ENCODE measurements around the gene UBA7. TPM values are rescaled to one million over a fixed set of nuclear protein-coding genes. Genes with fewer than 3 reads are reported as not detected.

UBA7 gene
- total and polyA plus RNA-seq, 2 of the 13 experiments (the other 11 are each of a cell fraction or from before 2014, with no cell fraction given): 9.5 to 16.5 TPM

DNA sequence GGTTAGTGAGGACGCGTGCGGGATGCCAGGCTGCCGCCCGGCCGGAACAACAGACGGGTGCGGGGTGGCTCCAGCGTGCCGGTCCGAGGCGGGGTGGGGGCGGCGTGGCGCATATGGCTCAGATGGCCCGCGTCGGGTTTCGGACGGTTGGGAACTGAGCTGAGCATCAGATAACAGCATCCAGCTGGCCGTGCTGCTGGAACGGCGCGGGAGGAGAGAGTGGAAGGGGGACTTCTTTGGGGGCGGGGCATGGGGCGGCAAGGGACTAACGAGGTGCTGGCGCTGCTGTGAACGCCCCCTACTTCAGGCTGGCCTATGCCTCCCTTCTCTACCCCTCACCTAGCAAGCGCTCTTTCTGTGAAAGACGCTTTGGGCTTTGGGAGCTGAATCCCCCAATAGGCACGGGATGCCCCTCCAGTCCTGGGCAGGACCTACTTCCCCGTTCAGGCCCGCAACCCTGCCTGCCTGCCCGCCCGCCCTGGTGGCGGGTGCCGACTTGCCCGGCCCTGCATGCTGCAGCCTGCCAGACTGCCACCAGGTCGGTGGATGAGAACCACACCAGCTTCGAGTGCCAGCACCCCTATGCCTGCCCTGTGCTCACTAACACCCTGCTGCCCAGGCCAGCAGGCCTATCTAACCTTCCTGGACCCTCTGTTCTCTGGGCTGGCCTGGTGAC lies 10.2 kb downstream of the UBA7 start:
- peak overlapping the region; percentile 73 to 89 (median 85) for H3K4me3 ChIP-seq (replicated peaks in 1 of 3; ENCODE audit: insufficient read depth in 1 of 3, low read depth in 2 of 3, low read length in 3 of 3)
- peak; percentile 38 for ATAC-seq
- no peak for DNase-seq (ENCODE audit: low spot score)
- intact Hi-C loops (cut with micrococcal nuclease; ENCODE audit: unreplicated experiment): no loop called here
- H3K9me3 ChIP-seq (ENCODE audit: low read length): no peaks in the 10 kb centered on the region
- H3K4me1 ChIP-seq (ENCODE audit: insufficient read depth, low read length): peaks cover 85% of the 10 kb centered on the region
- no peaks in the 10 kb centered on the region for H3K79me2 ChIP-seq (ENCODE audit: insufficient read depth, low read length)
- H3K9ac ChIP-seq (ENCODE audit: insufficient read depth, low read depth, low read length): peak overlapping the region; percentile 31; the same call in 1 of the 2 replicates
- H3K36me3 ChIP-seq (replicated peaks in 1 of 2; ENCODE audit: control insufficient read depth in 1 of 2, insufficient read depth in 2 of 2, low read length in 2 of 2): no peaks in the 10 kb centered on the region
- 0% methylated on average over 1 of the region's 41 CpGs for WGBS (ENCODE audit: low lambda C conversion rate)
- no peak overlapping the region for H2AFZ ChIP-seq (ENCODE audit: low read length)
- FAIRE-seq: no peak
- ChIA-PET CTCF (ENCODE audit: low intra/inter-chr PET ratio, low total read pairs) (interaction anchor here (2.2 kb wide), 1 partner anchor 36 kb away, joined by 27 read pairs; no protein-coding TSS in a partner anchor), POLR2A (interaction anchor here (0.9 to 2.8 kb wide), 10 partner anchors 10 to 125 kb away, joined by 3 to 22 read pairs (median 4); partner anchors contain the start of genes IP6K1 and UBA7)
- H3K4me2 ChIP-seq (ENCODE audit: low read depth, low read length): peak overlapping the region; percentile 93
- no peaks in the 10 kb centered on the region for H4K20me1 ChIP-seq (ENCODE audit: insufficient read depth, low read length)
- in situ Hi-C loops (cut with HindIII; ENCODE audit: extremely low pct_ligation_motif_present, low pct_unique_long_range_greater_than_20kb): loop anchor here (10.0 kb wide), 1 partner anchor 101 kb away; the partner anchor contains the start of gene MST1R
- peaks cover 0 to 12% of the 10 kb centered on the region in 2 experiments; a peak in 3 of 5 replicates for H3K27me3 ChIP-seq (ENCODE audit: control insufficient read depth in 1 of 2, insufficient read depth in 2 of 2, low read length in 2 of 2)
- H3K27ac ChIP-seq (ENCODE audit: extremely low read length, insufficient read depth, low read length): no peak overlapping the region
- BruUV-seq (replicated peaks): no TSS peak
- peak; percentile 10; the same call in 1 of the 3 replicates for TF ChIP-seq MXI1 (IDR thresholded peaks at IDR 0.05; ENCODE audit: borderline replicate concordance, low read depth, low read length)
- TF ChIP-seq, protein P1, sequence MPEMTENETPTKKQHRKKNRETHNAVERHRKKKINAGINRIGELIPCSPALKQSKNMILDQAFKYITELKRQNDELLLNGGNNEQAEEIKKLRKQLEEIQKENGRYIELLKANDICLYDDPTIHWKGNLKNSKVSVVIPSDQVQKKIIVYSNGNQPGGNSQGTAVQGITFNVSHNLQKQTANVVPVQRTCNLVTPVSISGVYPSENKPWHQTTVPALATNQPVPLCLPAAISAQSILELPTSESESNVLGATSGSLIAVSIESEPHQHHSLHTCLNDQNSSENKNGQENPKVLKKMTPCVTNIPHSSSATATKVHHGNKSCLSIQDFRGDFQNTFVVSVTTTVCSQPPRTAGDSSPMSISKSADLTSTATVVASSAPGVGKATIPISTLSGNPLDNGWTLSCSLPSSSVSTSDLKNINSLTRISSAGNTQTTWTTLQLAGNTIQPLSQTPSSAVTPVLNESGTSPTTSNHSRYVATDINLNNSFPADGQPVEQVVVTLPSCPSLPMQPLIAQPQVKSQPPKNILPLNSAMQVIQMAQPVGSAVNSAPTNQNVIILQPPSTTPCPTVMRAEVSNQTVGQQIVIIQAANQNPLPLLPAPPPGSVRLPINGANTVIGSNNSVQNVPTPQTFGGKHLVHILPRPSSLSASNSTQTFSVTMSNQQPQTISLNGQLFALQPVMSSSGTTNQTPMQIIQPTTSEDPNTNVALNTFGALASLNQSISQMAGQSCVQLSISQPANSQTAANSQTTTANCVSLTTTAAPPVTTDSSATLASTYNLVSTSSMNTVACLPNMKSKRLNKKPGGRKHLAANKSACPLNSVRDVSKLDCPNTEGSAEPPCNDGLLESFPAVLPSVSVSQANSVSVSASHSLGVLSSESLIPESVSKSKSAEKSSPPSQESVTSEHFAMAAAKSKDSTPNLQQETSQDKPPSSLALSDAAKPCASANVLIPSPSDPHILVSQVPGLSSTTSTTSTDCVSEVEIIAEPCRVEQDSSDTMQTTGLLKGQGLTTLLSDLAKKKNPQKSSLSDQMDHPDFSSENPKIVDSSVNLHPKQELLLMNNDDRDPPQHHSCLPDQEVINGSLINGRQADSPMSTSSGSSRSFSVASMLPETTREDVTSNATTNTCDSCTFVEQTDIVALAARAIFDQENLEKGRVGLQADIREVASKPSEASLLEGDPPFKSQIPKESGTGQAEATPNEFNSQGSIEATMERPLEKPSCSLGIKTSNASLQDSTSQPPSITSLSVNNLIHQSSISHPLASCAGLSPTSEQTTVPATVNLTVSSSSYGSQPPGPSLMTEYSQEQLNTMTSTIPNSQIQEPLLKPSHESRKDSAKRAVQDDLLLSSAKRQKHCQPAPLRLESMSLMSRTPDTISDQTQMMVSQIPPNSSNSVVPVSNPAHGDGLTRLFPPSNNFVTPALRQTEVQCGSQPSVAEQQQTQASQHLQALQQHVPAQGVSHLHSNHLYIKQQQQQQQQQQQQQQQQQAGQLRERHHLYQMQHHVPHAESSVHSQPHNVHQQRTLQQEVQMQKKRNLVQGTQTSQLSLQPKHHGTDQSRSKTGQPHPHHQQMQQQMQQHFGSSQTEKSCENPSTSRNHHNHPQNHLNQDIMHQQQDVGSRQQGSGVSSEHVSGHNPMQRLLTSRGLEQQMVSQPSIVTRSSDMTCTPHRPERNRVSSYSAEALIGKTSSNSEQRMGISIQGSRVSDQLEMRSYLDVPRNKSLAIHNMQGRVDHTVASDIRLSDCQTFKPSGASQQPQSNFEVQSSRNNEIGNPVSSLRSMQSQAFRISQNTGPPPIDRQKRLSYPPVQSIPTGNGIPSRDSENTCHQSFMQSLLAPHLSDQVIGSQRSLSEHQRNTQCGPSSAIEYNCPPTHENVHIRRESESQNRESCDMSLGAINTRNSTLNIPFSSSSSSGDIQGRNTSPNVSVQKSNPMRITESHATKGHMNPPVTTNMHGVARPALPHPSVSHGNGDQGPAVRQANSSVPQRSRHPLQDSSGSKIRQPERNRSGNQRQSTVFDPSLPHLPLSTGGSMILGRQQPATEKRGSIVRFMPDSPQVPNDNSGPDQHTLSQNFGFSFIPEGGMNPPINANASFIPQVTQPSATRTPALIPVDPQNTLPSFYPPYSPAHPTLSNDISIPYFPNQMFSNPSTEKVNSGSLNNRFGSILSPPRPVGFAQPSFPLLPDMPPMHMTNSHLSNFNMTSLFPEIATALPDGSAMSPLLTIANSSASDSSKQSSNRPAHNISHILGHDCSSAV (CRISPR knock-in tag; IDR thresholded peaks at IDR 0.05; ENCODE audit: borderline replicate concordance): no peak
- TF ChIP-seq PRPF4 (IDR thresholded peaks at IDR 0.05; ENCODE audit: low read depth, low read length, poor library complexity, severe bottlenecking): no peak
- TF ChIP-seq ZNF672 (CRISPR knock-in tag; IDR thresholded peaks at IDR 0.05): no peak
- TF ChIP-seq, protein P2, sequence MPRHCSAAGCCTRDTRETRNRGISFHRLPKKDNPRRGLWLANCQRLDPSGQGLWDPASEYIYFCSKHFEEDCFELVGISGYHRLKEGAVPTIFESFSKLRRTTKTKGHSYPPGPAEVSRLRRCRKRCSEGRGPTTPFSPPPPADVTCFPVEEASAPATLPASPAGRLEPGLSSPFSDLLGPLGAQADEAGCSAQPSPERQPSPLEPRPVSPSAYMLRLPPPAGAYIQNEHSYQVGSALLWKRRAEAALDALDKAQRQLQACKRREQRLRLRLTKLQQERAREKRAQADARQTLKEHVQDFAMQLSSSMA (CRISPR knock-in tag; IDR thresholded peaks at IDR 0.05): no peak

Data from HepG2 (cell line).